Stomach (tissue), 4 donors: ENCODE data around the gene PARP8.

Experiments
- CTCF ChIP-seq, 7 experiments: fragments of 450-650 bp in 4 of 7; fragments of 200-600 bp in 3 of 7; sonication (generic) in 3 of 7; IDR thresholded peaks; one replicate each; pipeline ENCODE4 v1.5.1; 2016 to 2019; ENCODE audit warnings: antibody characterized with exemption in 7 of 7, control low read depth in 2 of 7, mild to moderate bottlenecking in 1 of 7
- EP300 ChIP-seq: sonication (generic); formaldehyde crosslinking; IDR thresholded peaks from one replicate; pipeline ENCODE4 v1.6.1; 2017; ENCODE audit warnings: antibody characterized with exemption

DNA sequence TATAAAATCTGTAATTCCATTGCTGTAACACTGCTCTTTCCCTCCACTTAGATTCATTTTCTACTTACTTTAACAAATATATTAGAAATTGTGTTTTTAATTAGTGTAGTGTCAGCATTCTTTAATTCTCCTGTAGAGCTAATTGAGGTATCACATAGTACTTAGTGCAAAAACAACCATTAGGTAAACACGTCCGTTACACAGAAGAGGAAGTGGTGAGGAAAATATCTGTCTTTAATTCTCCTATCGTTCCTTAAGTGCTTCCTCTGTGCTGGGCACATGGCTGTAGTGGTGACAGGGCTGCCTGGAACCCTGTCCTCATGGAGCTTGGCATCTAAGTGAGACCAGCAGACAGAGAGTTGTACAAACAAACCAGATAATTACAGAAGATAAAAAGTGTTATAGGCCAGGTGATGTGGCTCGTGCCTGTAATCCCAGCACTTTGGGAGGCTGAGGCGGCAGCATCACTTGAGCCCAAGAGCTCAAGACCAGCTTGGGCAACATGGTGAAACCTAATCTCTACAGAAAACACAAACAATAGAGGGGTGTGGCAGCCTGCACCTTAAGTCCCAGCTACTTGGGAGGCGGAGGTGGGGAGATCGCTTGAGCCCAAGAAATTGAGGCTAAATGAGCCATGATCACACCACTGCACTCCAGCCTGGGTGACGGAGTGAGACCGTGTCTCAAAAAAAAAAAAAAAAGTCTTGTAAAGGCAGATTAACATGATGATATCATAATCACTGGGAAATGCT, 36.4 kb downstream of the PARP8 start:
- TF ChIP-seq CTCF (IDR thresholded peaks at IDR 0.05) (no peak), EP300 (no peak)
